Keratinocyte (primary cell): ENCODE results near the gene ARHGAP15. TPM values are rescaled to one million over a fixed set of nuclear protein-coding genes. Genes with fewer than 3 reads are reported as not detected.

Source experiments
- DNase-seq: peaks from one replicate; pipeline ENCODE4 v3.0.0-alpha.2; 2011; ENCODE audit warnings: low read depth, missing footprints, low spot score
- FAIRE-seq: peaks from 2 replicates; lab custom pipeline; 2011; peaks lifted over from hg19 to GRCh38; lab: Jason Lieb, UNC
- H2AFZ ChIP-seq: 2 replicates; pipeline ENCODE4 v1.6.0; 2012; ENCODE audit warnings: low read length, control low read depth, inconsistent platforms; ENCODE audit not compliant: control insufficient read depth
- H3K27ac ChIP-seq: 2 replicates; pipeline ENCODE4 v1.5.1; 2011; ENCODE audit warnings: low read length; ENCODE audit not compliant: control insufficient read depth, insufficient read depth
- H3K27me3 ChIP-seq: 3 replicates; pipeline ENCODE4 v1.6.0; 2011; ENCODE audit warnings: low read length; ENCODE audit not compliant: control insufficient read depth, insufficient read depth; ENCODE audit errors: extremely low read depth
- H3K36me3 ChIP-seq, 2 experiments: 2 replicates in 1 of 2; 3 replicates in 1 of 2; pipeline ENCODE4 v1.5.1; 2011; ENCODE audit warnings: low read length in 2 of 2, mild to moderate bottlenecking in 1 of 2; ENCODE audit not compliant: control insufficient read depth in 2 of 2, insufficient read depth in 2 of 2; ENCODE audit errors: extremely low read depth in 1 of 2
- H3K4me1 ChIP-seq: 3 replicates; pipeline ENCODE4 v1.5.1; 2011; ENCODE audit warnings: low read length; ENCODE audit not compliant: control insufficient read depth, insufficient read depth; ENCODE audit errors: extremely low read depth
- H3K4me2 ChIP-seq: 3 replicates; pipeline ENCODE4 v1.6.0; 2011; ENCODE audit warnings: low read depth, low read length; ENCODE audit not compliant: control insufficient read depth, insufficient read depth; ENCODE audit errors: extremely low read depth
- H3K4me3 ChIP-seq, 3 experiments: fragments of 200-600 bp in 1 of 3; sonication (generic) in 1 of 3; 2 replicates in 2 of 3; 3 replicates in 1 of 3; pipeline ENCODE4 v1.5.1; 2011 to 2016; ENCODE audit warnings: low read length in 3 of 3, mild to moderate bottlenecking in 3 of 3, control low read depth in 2 of 3, inconsistent platforms in 1 of 3, low read depth in 1 of 3, mixed read lengths in 1 of 3, mixed run types in 1 of 3, moderate library complexity in 1 of 3; ENCODE audit not compliant: control insufficient read depth in 2 of 3, insufficient read depth in 2 of 3; ENCODE audit errors: extremely low read depth in 1 of 3
- H3K79me2 ChIP-seq: 2 replicates; pipeline ENCODE4 v1.6.0; 2012; ENCODE audit warnings: low read length; ENCODE audit not compliant: control insufficient read depth, insufficient read depth
- H3K9ac ChIP-seq: 3 replicates; pipeline ENCODE4 v1.6.0; 2011; ENCODE audit warnings: low read length; ENCODE audit not compliant: control insufficient read depth, insufficient read depth; ENCODE audit errors: extremely low read depth
- H3K9me1 ChIP-seq: 3 replicates; pipeline ENCODE4 v1.6.0; 2011; ENCODE audit warnings: low read length; ENCODE audit not compliant: control insufficient read depth, insufficient read depth; ENCODE audit errors: extremely low read depth
- H3K9me3 ChIP-seq: 2 replicates; pipeline ENCODE4 v1.5.1; 2012; ENCODE audit warnings: low read depth, low read length; ENCODE audit not compliant: control insufficient read depth
- H4K20me1 ChIP-seq: 3 replicates; pipeline ENCODE4 v1.6.0; 2011; ENCODE audit warnings: low read length; ENCODE audit not compliant: control insufficient read depth, insufficient read depth; ENCODE audit errors: extremely low read depth
- CTCF ChIP-seq, 3 experiments: IDR thresholded peaks in 1 of 3; conservative IDR thresholded peaks in 1 of 3; optimal IDR thresholded peaks in 1 of 3; 2 replicates in 2 of 3; 3 replicates in 1 of 3; pipeline versions ENCODE3 to v1.5.1; 2011; ENCODE audit warnings: low read length in 3 of 3, mild to moderate bottlenecking in 3 of 3, moderate library complexity in 2 of 3, control low read depth in 1 of 3, inconsistent platforms in 1 of 3; ENCODE audit not compliant: insufficient read depth in 2 of 3; ENCODE audit errors: extremely low read depth in 1 of 3
- EZH2 ChIP-seq: IDR thresholded peaks from one replicate; pipeline ENCODE4 v1.6.1; 2012; ENCODE audit warnings: inconsistent platforms, mild to moderate bottlenecking, low read length, moderate library complexity
- dilution Hi-C: fragments of 300-500 bp; cut with MboI; formaldehyde crosslinking; loops from one replicate; pipeline ENCODE4 v1.7.0; 2020; ENCODE audit warnings: low sequenced_read_pairs; ENCODE audit not compliant: extremely low pct_ligation_motif_present
- polyA plus RNA-seq, 5 experiments: library from polyadenylated mRNA; depleted of rRNA in 3 of 5; stranded (reverse) in 3 of 5; stranded (forward) in 1 of 5; unstranded in 1 of 5; fragments of >200 nt; gene quantifications; 1 replicate in 1 of 5; 2 replicates in 3 of 5; 3 replicates in 1 of 5; pipeline versions ENCODE4 v1.2.1 to v1.2.3, GENCODE V29; 2011 to 2012; ENCODE audit warnings: missing spikeins in 2 of 5, low read depth in 1 of 5, low replicate concordance in 1 of 5

Gene ARHGAP15
- polyA plus RNA-seq, 1 donor (not counting 4 experiments of a cell fraction or from before 2014, with no cell fraction given), result not detected

- dilution Hi-C loops, result no loop called here
- FAIRE-seq, result no peak
- H2AFZ ChIP-seq, result no peak overlapping the region
These were observed 511.6 kb downstream of the ARHGAP15 start for GRCh38 chr2:143640826-143641225.

GRCh38 chr2:143645921-143646645 is 516.9 kb downstream of the ARHGAP15 start:
- dilution Hi-C loops, result no loop called here
- H3K4me2 ChIP-seq, result no peak overlapping the region
- FAIRE-seq, result no peak

More at GRCh38 chr2:143640826-143641225, 511.6 kb downstream of the ARHGAP15 start:
- Histone ChIP-seq H3K79me2 (no peaks in the 10 kb centered on the region), H3K36me3 (no peaks in the 10 kb centered on the region), H3K9ac (no peak overlapping the region), H3K27me3 (no peaks in the 10 kb centered on the region), H3K4me1 (no peaks in the 10 kb centered on the region), H3K27ac (no peak overlapping the region), H3K9me3 (no peaks in the 10 kb centered on the region), H4K20me1 (no peaks in the 10 kb centered on the region), H3K4me2 (no peak overlapping the region), H3K9me1 (no peaks in the 10 kb centered on the region), H3K4me3 (no peak overlapping the region)
- no peak for DNase-seq
- TF ChIP-seq CTCF (optimal IDR thresholded peaks at IDR 0.05 in 1 of 3, IDR thresholded peaks at IDR 0.05 in 1 of 3, conservative IDR thresholded peaks at IDR 0.05 in 1 of 3; ENCODE audit: extremely low read depth in 1 of 3, insufficient read depth in 2 of 3, low read length in 3 of 3) (no peak), EZH2 (no peak)

More at GRCh38 chr2:143645921-143646645, 516.9 kb downstream of the ARHGAP15 start:
- no peaks in the 10 kb centered on the region for H3K27me3 ChIP-seq
- no peak overlapping the region for H2AFZ ChIP-seq
- no peaks in the 10 kb centered on the region for H3K4me1 ChIP-seq
- no peaks in the 10 kb centered on the region for H3K36me3 ChIP-seq
- no peaks in the 10 kb centered on the region for H4K20me1 ChIP-seq
- no peak overlapping the region for H3K27ac ChIP-seq
- TF ChIP-seq CTCF (optimal IDR thresholded peaks at IDR 0.05 in 1 of 3, IDR thresholded peaks at IDR 0.05 in 1 of 3, conservative IDR thresholded peaks at IDR 0.05 in 1 of 3; ENCODE audit: extremely low read depth in 1 of 3, insufficient read depth in 2 of 3, low read length in 3 of 3) (no peak), EZH2 (no peak)
- no peak overlapping the region for H3K9ac ChIP-seq
- no peak for DNase-seq
- no peak overlapping the region for H3K4me3 ChIP-seq
- H3K79me2 ChIP-seq, result no peaks in the 10 kb centered on the region
- no peaks in the 10 kb centered on the region for H3K9me3 ChIP-seq
- H3K9me1 ChIP-seq, result no peaks in the 10 kb centered on the region
